IPS-11a (cell line): Measurements from ENCODE around the gene PTPMT1.
"Not testable (repeated sequence)": the region's sequence is repeated elsewhere in the genome, so short reads cannot be mapped to it uniquely, and the experiment has no call there.

Source experiments
- H3K4me3 ChIP-seq: one replicate; pipeline ENCODE4 v1.5.1; 2013; ENCODE audit warnings: low read depth, low read length, control low read depth

Gene PTPMT1

DNA sequence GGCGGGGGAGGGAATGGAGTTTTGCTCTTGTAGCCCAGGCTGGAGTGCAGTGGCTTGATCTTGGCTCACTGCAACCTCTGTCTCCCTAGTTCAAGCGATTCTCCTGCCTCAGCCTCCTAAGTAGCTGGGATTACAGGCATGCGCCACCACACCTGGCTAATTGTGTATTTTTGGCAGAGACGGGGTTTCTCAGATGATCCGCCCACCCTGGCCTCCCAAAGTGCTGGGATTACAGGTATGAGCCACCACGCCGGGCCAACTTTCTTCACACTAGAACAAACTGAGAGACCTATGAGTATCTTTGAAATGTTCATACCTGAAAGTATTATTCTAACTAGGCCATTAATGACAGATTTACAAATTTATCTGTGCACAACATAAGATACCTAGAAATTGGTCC lies 19.1 kb upstream of the PTPMT1 start:
- not testable (repeated sequence) for H3K4me3 ChIP-seq

DNA sequence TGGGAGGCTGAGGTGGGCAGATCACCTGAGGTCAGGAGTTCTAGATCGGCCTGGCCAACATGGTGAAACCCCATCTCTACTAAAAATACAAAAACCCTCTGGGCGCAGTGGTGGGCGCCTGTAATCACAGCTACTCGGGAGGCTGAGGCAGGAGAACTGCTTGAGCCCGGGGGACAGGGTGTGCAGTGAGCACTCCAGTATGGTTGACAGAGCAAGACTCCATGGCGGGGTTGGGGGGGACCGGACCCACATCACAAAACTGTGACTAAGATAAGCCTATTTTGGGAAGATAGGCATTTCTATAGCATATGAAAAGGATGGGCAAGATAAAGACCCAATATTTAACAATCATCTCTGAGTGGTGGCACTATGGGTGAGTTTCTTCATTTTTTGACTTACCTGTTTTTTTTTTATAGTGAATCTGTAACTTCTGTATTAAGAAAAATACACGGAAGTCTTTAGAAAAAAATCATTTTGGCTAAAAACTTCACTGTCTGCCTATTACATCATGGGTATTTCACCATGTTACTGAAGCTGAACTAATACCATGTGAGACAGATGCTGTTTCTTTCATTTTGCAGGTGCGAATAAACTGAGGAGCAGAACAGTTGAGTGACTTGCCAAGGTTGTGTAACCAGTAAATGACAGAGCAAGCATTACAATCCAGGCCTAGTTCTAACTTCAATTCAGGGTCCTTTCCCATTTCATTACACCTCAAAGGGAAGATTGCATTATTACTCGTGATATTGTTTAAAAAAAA lies 14.9 kb upstream of the PTPMT1 start:
- no peak overlapping the region for H3K4me3 ChIP-seq

GRCh38 chr11:47551086-47551485 lies 14.3 kb upstream of the PTPMT1 start:
- no peak overlapping the region for H3K4me3 ChIP-seq

DNA sequence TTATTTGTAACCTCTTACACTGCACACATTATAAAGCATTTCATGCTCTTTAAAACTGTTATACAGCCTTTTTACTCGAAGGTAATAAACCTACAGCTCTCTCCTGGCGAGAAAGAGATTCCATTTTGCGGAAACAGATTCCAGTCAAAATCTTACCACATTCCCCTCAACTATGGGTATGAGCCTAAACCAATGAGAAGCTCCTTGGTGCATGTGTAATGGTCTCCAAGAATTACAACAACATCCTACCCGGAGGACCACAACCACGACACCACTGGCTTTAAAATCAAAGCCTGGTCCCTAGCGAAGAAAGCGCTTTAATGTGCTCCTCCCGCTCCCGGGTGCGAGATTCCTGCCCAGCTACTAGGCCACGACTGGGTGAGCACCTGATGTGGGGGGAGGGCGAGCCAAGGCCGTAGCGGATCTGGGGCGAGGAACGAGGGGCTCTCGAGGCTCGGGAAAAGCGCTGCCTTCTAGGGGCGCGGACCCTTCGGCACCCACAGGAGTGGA lies 13.3 kb upstream of the PTPMT1 start:
- H3K4me3 ChIP-seq = peak overlapping the region; percentile 90

DNA sequence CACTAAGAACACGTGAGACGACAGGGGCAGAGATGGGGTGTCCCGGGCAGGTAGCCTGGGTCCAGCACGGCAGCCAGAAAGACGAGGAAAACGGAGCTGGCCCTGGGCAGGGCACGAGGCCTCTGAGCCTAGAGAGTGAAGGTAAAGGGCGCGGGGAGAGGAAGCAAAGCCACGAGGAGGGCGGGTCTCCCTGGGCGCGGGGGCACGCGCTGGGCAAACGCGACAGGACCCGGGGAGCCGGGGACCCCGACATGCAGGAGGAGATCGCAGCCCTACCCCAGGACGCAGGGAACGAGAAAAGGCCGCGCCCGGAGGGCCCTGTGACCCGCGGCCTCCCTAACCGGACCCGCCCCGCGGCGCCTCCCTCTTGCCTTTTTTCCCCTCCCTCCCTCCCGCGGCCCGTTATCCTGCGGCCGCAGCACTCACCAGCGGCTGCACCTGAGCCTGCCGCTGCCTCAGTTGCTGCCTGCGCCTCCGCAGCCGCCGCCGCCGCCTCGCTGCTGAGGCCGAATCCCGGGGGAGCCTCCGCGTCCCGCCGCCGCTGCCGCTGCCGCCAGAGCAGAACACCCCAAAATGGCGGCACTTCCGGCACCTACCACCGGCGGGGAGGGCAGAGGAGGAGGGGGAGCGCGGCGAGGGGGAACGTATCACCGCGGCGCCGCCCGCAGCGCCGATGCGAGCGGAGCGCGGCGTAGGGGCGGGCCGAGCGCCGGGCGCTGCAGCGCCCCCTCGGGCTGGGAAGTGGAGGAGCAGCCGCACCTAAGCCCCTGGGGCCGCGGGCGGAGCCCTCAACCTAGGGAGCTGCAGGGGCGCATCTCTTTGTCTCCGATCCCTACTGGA lies 12.6 kb upstream of the PTPMT1 start, which contains the start of gene CELF1:
Gene CELF1 (minus strand): TSS at position 567 of the 840 bp plus-strand sequence. CDS start 53,609 bp downstream, outside the sequence.
- peak within 1 kb of the TSS; percentile 90 for H3K4me3 ChIP-seq

GRCh38 chr11:47553406-47553743 lies 12.0 kb upstream of the PTPMT1 start:
- peak overlapping the region; percentile 56 for H3K4me3 ChIP-seq

DNA sequence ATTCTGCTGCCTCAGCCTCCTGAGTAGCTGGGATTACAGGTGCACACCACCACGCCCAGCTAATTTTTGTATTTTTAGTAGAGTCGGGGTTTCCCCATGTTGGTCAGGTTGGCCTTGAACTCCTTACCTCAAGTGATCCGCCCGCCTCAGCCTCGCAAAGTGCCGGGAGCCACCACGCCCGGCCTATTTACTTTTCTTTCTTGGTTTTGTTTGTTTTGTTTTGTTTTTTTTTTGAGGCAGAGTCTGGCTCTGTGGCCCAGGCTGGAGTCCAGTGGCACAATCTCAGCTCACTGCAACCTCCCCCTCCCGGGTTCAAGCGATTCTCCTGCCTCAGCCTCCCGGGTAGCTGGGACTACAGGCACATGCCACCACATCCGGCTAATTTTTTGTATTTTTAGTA lies 8.4 kb upstream of the PTPMT1 start:
- H3K4me3 ChIP-seq = not testable (repeated sequence)

DNA sequence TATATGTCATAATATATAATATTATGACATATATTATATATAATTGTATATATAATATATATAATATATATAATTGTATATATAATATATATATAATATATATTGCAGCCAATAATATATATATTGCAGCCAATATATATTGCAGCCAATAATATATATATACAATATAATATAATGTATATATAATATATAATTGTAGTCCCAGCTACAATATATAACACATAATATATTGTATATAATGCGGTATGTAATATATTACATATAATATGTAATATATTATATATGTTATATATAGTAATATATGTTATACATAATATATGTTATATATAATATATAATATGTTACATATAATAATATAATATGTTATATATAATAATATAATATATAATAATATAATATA lies 6.7 kb upstream of the PTPMT1 start:
- H3K4me3 ChIP-seq = no peak overlapping the region

- H3K4me3 ChIP-seq = no peak overlapping the region
Observed at GRCh38 chr11:47560426-47560825, 5.0 kb upstream of the PTPMT1 start.

DNA sequence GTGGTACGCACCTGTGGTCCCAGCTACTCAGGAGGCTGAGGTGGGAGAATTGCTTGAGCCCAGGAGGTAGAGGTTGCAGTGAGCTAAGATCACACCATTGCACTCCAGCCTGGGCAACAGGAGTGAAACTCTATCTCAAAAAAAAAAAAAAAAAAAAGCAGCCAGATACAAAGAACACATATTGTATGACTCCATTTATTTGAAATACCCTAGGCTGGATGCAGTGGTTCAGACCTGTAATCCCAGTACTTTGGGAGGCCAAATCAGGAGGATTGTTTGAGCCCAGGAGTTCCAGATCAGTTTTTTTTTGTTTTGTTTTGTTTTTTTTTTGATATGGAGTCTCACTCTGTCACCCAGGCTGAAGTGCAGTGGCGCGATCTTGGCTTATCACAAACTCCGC lies 3.0 kb upstream of the PTPMT1 start:
- not testable (repeated sequence) for H3K4me3 ChIP-seq

DNA sequence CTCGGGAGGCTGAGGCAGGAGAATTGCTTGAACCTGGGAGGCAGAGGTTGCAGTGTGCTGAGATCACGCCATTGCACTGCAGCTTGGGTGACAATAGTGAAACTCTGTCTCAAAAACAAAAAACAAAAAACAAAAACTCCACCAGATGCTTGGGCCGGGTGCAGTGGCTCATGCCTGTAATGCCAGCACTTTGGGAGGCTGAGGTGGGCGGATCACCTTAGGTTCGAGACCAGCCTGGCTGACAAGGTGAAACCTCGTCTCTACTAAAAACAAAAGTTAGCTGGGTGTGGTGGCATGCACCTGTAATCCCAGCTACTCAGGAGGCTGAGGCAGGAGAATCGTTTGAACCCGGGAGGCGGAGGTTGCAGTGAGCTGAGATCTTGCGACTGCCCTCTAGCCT lies 1.0 kb upstream of the PTPMT1 start:
- not testable (repeated sequence) for H3K4me3 ChIP-seq

DNA sequence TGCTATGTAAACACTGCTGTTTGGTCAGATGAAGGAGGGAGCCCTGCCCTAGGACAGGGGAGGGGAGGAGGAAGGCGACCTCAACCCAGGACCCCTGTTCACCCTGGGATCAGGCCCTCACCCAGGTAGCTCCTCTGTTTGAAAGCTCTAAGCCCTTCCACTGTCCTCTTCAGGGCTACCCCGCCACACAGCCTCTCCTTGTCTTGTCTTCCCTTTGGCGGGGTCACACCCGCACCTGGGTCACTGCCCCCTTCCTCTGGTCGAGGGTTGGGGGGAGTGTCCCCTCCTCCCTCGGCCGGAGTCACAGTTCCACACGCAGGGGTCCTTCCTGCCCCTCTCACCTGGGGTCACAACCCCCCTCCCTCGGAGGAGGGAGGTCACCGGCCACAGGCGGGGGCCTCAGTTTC lies 463 bp upstream of the PTPMT1 start:
- peak overlapping the region; percentile 87 for H3K4me3 ChIP-seq

GRCh38 chr11:47566149-47566698 lies 825 bp downstream of the PTPMT1 start:
- peak overlapping the region; percentile 87 for H3K4me3 ChIP-seq

GRCh38 chr11:47569646-47570045 lies 4.2 kb downstream of the PTPMT1 start:
- no peak overlapping the region for H3K4me3 ChIP-seq

GRCh38 chr11:47570651-47571356 lies 5.4 kb downstream of the PTPMT1 start:
- no peak overlapping the region for H3K4me3 ChIP-seq

GRCh38 chr11:47571357-47571729 lies 5.9 kb downstream of the PTPMT1 start:
- H3K4me3 ChIP-seq = no peak overlapping the region

- H3K4me3 ChIP-seq = no peak overlapping the region
Observed at GRCh38 chr11:47571895-47572294, 6.5 kb downstream of the PTPMT1 start.

DNA sequence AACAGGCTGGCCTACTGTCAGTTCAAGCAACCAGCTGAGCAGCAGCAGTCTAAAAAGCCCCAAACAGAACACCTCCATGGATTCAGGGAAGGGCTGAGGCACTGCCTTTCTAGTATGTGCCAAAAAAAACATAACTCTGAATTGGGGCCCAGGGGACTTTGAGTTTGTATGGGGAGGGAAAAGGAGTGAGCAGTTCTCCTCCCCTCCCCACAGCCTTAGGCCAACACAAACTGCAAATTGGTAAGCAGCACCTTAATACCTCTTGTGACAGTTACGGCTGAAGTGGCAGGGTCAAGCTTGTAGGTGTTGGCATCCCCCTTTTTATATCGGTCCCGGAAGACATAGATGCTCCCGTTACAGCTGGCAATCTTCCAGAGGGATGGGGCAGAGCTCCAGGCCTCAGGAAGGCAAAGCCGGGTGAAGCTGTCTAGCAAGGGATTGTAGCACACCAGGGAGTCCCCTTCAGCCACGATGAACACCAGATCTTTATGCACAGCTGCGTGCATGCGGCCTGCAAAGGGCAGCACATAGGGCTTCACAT lies 7.4 kb downstream of the PTPMT1 start:
- H3K4me3 ChIP-seq = no peak overlapping the region

GRCh38 chr11:47573321-47573720 lies 7.9 kb downstream of the PTPMT1 start:
- H3K4me3 ChIP-seq = no peak overlapping the region

DNA sequence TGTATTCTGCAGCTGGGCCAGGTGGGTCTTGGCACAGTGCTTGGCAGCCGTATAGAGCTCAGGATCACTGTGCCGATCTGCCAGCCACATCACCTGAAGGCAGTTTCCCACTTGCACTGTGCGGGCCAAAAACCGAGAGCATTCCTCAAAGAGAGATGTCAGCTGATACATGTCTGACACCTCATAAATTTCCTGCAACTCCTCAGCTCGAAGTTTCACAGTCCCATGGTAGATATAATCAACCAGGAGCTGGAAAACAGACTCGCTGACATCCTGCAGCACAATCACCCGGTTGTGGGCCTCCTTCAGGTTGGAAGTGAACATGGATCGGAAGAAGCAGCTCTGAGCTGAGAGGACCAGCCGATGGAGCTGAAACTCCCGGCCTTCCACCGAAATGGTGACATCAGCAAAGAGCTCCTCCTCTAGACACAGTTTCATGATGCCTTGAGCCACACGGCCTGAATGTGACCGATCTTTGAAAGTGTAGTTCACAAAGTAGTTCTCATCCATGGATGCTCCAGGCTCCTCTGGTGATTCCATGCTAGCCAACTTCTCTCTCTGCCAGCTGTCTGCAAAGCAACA lies 12.2 kb downstream of the PTPMT1 start:
- H3K4me3 ChIP-seq = peak overlapping the region; percentile 98
